ENCODE data around the gene LAMB2.

GRCh38 chr3:49171775-49172500 is 39.1 kb upstream of the LAMB2 start:
- TF ChIP-seq CTCF (IDR thresholded peaks at IDR 0.05) (no peak), POLR2A (IDR thresholded peaks at IDR 0.05) (no peak)
